ENCODE results near the gene AMFR.
"Not testable (repeated sequence)": the region's sequence is repeated elsewhere in the genome, so short reads cannot be mapped to it uniquely, and the experiment has no call there.

Gene AMFR

GRCh38 chr16:56388209-56388608 lies 37.1 kb downstream of the AMFR start:
- no peak for DNase-seq (ENCODE audit: low read depth)

DNA sequence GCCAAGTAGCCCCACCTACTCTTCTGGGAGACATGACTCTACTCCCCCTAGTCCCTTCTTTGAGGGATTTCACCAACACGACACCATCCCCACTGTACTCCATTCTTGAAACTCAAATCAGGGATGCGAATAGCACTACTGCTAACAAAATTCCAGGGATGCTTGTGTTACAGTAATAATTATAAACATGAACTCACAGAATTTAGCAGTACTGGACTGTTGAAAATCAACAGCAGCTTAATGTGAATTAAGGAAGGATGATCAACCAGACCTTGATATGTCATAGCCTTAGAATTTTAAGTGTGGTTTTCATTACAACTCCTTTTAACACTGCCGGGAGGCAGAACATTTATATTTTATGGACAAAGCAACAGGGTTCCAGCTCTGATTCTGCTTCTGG lies 37.9 kb downstream of the AMFR start:
- DNase-seq (ENCODE audit: low read depth), result no peak

DNA sequence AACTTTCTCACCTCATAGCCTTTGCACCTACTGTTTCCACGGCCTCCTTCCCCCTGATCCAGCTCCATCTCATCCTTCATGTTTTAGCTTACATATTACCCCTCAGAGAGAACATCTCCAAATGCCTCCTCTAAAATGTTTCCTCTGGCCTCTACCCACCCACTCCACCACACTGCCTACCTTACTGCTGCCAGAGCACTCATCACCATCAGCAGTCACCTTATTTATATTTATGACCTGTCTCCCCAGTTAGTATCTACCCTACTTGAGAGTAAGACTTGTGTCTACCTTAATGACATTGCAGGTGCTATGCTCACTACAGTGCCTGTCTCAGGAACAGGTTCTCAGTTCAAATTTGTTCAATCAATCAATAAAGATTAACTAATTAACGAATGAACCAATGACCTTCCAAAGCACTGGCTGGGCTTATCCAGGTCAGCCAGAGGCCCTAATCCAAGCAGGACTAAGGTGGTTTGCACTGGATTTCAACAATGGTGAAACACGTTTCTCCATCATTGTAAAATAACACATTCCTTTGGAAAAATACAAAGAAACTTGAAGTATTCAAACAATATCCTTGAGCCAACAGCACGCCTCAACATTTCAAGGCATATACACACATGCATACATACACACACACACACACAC lies 41.1 kb downstream of the AMFR start:
- DNase-seq (ENCODE audit: low read depth), result no peak

DNA sequence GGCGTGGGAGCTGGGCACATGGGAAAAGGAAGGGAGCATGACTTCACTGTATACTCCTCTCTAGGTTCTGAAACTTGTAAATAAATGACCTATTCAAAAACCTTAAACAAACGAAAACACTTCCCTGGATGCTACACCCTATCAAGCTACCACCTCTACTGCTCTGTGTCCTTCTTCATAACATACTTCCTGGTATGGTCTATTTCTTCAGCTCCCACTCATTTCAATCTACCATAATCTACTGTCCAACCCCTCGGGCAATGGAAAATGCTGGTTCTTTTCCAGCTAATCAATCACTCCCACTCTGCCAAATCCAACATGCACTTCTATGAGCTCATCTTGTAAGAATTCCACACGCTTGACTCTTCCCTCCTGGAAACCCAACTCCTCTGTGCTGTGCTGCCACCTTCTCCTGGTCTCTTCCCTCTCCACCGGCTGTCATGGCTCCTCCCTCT lies 42.4 kb downstream of the AMFR start:
- DNase-seq (ENCODE audit: low read depth), result no peak

DNA sequence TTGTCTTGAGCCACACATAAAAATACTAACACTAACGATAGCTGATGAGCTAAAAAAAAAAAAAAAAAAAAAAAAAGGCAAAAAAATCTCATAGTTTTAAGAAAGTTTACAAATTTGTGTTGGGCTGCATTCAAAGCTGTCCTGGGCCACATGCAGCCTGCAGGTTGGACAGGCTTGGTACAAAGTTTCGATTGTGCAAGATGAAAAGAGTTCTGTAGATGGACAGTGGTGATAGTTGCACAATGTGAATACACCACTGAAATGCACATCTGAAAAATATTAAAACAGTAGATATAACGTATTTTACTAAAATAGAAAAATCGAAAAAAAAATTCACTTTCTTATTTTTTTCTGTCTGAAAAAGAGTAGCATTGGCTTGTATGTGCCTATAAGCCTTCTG lies 42.9 kb downstream of the AMFR start:
- no peak for DNase-seq (ENCODE audit: low read depth)

- not testable (repeated sequence) for DNase-seq (ENCODE audit: low read depth)
These were observed 44.4 kb downstream of the AMFR start for GRCh38 chr16:56380778-56381485.

- DNase-seq (ENCODE audit: low read depth), result not testable (repeated sequence)
These were observed 46.3 kb downstream of the AMFR start for GRCh38 chr16:56379044-56379443.

GRCh38 chr16:56375792-56376191 lies 49.6 kb downstream of the AMFR start:
- not testable (repeated sequence) for DNase-seq (ENCODE audit: low read depth)

- no peak for DNase-seq (ENCODE audit: low read depth)
These were observed 52.3 kb downstream of the AMFR start for GRCh38 chr16:56373003-56373402.

- DNase-seq (ENCODE audit: low read depth), result no peak
These were observed 53.2 kb downstream of the AMFR start for GRCh38 chr16:56372013-56372634.

DNA sequence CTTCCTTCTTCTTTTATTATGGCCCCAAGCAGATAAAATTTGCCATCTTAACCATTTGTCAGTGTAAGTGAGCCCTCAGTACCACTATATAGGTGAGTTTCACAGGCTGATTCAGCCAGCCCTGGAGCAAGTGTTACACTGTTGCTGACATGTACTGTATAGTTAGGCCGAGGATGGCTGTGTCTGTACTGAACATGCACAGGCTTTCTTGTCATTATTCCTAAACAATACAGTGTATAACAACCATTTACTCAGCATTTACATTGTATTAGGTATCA lies 53.7 kb downstream of the AMFR start:
- DNase-seq (ENCODE audit: low read depth), result no peak

DNA sequence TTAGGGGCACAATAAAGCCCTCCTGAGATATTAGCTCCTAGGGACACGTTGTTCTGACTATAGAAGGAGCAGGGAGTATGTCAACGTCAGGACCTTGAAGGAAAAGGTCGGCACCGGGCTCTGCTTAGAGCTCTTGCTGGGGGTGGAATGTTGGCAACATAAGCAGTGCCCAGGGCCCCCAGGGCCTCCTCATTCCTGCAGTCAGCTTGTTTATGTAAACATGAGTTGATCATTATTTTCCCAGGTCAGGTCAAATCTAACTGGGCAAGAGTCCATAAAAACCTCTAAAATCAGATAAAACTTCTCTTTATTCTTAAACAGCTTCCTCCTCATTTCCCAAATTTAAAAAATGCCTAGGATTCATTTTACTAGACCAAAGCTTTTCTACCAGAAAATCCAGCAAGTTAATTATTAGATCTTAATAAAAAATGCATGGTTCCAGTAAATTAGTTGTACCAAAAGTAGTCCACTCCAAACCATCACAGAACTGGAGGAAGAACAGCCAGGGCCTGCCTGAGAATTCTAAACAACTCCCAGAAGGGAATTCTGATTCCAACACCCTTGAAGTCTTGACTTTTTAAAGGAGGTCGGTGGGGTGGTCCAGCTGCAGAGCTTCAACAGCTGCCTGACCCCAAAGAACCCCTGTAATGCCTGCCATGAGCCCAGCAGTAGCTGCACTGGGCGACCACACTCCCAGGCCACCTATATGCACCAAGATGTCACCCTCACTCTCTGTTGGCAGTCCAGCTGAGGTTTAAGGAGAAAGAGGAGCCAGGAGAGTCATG lies 54.3 kb downstream of the AMFR start:
- DNase-seq (ENCODE audit: low read depth), result no peak

DNA sequence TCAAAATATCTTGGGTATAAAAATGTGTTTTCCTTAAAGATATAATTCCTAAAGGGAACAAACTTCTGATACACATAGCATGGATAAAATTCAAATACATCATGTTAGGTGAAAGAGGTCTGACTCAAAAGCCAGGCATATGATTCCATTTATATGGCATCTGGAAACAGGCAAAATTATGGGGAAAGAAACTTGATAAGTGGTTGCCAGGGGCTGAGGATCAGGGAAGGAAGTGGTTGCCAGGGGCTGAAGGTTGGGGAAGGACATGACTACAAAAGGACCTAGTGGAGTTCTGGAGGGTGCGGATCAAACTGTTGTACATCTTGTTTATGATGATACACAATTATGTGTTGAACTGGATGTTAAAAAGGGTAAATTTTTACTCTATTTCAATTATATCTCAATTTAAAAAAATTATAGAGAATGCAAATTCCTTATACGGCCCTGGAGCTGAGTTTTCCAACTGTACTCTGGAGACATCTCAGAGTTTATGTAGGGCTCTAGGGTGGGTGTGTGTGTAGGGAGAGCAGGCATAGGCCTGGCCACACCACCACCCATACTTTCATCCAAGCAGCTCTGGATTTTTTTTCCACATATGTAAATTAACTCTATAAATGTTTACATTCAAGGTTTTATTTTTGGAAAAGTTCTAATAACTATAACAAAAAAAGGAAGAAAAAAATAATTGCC lies 55.0 kb downstream of the AMFR start:
- no peak for DNase-seq (ENCODE audit: low read depth)

DNA sequence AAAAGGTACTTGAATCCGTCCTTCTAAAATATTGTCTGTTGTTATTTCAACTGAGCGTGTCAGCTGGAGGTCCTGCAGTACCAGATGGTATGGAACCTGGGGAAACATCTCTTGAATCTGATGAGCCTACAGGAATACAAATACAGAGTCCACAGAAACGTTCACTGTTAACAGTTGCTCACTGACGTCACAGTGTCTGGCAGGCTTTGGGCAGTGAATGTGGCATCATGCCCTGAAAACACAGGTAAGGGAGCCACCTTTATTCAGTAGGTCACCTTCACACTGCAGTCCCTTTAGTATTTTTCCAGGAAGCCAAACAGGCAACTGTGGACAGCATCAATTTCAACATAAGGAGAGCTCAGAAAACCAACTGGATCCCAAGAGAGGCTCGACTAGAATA lies 56.1 kb downstream of the AMFR start:
- DNase-seq (ENCODE audit: low read depth), result no peak

DNA sequence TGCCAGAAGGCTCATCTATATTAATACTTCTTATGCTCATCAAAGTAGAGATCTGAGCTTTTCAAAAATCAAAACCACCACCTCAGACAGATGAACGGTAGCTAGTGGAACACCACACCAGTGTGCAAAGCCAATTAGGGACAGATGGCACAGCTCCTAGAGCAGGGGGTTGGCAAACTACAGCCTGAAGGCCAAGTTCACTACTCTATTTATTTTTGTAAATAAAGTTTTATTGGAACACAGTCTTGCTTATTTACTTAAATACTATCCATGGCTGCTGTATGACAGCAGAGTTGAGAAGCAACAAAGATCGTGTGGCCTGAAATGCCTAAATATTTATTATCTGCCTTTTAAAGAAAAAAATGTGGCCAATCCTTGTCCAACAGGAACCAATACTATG lies 56.8 kb downstream of the AMFR start:
- DNase-seq (ENCODE audit: low read depth), result no peak

DNA sequence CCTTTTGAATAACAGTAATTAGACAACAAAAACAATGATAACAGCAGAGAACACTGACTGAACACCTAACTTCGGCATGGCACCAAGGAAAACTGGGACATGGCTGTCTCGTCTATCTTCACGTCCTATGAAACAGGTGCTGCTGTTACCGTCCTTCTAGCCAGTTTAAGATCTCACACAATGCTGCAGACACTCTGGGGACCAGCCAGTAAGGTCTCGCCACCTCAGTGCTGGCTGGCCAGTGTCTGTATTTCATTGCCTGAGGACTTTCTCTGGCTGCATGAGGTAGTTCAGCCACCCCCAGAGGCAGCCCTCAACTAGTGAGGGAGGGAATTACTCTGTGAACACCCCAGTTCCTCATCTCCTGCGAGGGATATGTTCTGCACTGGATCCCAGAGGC lies 57.6 kb downstream of the AMFR start:
- no peak for DNase-seq (ENCODE audit: low read depth)

GRCh38 chr16:56366945-56367344 lies 58.4 kb downstream of the AMFR start:
- no peak for DNase-seq (ENCODE audit: low read depth)

- DNase-seq (ENCODE audit: low read depth), result no peak
These were observed 59.8 kb downstream of the AMFR start for GRCh38 chr16:56365552-56365951.

- no peak for DNase-seq (ENCODE audit: low read depth)
These were observed 60.5 kb downstream of the AMFR start for GRCh38 chr16:56364865-56365264.

GRCh38 chr16:56363781-56364565 lies 61.4 kb downstream of the AMFR start:
- DNase-seq (ENCODE audit: low read depth), result no peak

GRCh38 chr16:56363181-56363716 lies 62.1 kb downstream of the AMFR start:
- no peak for DNase-seq (ENCODE audit: low read depth)

All from activated gamma-delta T cell treated with anti-CD3 and anti-CD28 coated beads, Interleukin-2, amount 50 U/mL, for 16 hours (primary cell).